ENCODE data around the gene WIPI1. TPM values are rescaled to one million over a fixed set of nuclear protein-coding genes. Genes with fewer than 3 reads are reported as not detected.

WIPI1 gene
- polyA plus RNA-seq, 3 donors from 2014 or later, result 21.1 to 43.4 (median 30.0) TPM

- H3K4me1 Mint-ChIP-seq, result peaks cover 84 to 91% of the 10 kb centered on the region in 2 donors
Measured at GRCh38 chr17:68457539-68458259, 403 bp upstream of the WIPI1 start.

GRCh38 chr17:68456339-68457167 lies 743 bp downstream of the WIPI1 start:
- Mint-ChIP-seq H3K27me3 (ENCODE audit: low read depth in 3 of 3) (peaks cover 6 to 20% (median 9%) of the 10 kb centered on the region in 3 donors), H3K36me3 (peaks cover 2 to 11% (median 10%) of the 10 kb centered on the region in 3 donors), H3K9me3 (no peaks in the 10 kb centered on the region), H3K4me1 (peaks cover 74 to 80% of the 10 kb centered on the region in 2 donors), H3K4me3 (peak overlapping the region; percentile 87 to 93 (median 90)), H3K27ac (peak overlapping the region; percentile 69 to 96 (median 92))
- no peak for DNase-seq

More at GRCh38 chr17:68457539-68458259, 403 bp upstream of the WIPI1 start:
- peak; percentile 99 to 100 (median 99) for DNase-seq
- H3K27ac Mint-ChIP-seq, result peak overlapping the region; percentile 93 to 99 (median 98)
- H3K27me3 Mint-ChIP-seq (ENCODE audit: low read depth in 3 of 3), result peaks cover 6 to 20% (median 9%) of the 10 kb centered on the region in 3 donors
- peaks cover 0 to 8% (median 7%) of the 10 kb centered on the region in 3 donors for H3K36me3 Mint-ChIP-seq
- peak overlapping the region; percentile 88 to 96 (median 89) for H3K4me3 Mint-ChIP-seq
- no peaks in the 10 kb centered on the region for H3K9me3 Mint-ChIP-seq

- peaks cover 68 to 74% of the 10 kb centered on the region in 2 donors for H3K4me1 Mint-ChIP-seq
- peak overlapping the region; percentile 87 to 93 (median 90) for H3K4me3 Mint-ChIP-seq
- peaks cover 6 to 17% (median 9%) of the 10 kb centered on the region in 3 donors for H3K27me3 Mint-ChIP-seq (ENCODE audit: low read depth in 3 of 3)
- H3K36me3 Mint-ChIP-seq, result peaks cover 5 to 14% (median 13%) of the 10 kb centered on the region in 3 donors
- peak overlapping the region; percentile 69 to 96 (median 92) for H3K27ac Mint-ChIP-seq
- peak in 1 of 3 donors; percentile 34 for DNase-seq
- H3K9me3 Mint-ChIP-seq, result no peaks in the 10 kb centered on the region
Measured at GRCh38 chr17:68455901-68456338, 1.4 kb downstream of the WIPI1 start.

- Mint-ChIP-seq H3K4me1 (peaks cover 51 to 56% of the 10 kb centered on the region in 2 donors), H3K36me3 (peaks cover 10 to 26% (median 25%) of the 10 kb centered on the region in 3 donors), H3K27me3 (ENCODE audit: low read depth in 3 of 3) (peaks cover 2 to 17% (median 4%) of the 10 kb centered on the region in 3 donors), H3K9me3 (no peaks in the 10 kb centered on the region), H3K4me3 (peak overlapping the region in 1 of 5 donors; percentile 19), H3K27ac (peak overlapping the region in 2 of 6 donors; percentile 15 to 21)
- no peak for DNase-seq
Measured at GRCh38 chr17:68453991-68454665, 3.2 kb downstream of the WIPI1 start.

GRCh38 chr17:68452724-68453290 lies 4.5 kb downstream of the WIPI1 start:
- Mint-ChIP-seq H3K36me3 (peaks cover 10 to 37% (median 30%) of the 10 kb centered on the region in 3 donors), H3K9me3 (no peaks in the 10 kb centered on the region), H3K27ac (peak overlapping the region in 3 of 6 donors; percentile 8 to 62 (median 51)), H3K4me3 (no peak overlapping the region), H3K4me1 (peaks cover 39 to 43% of the 10 kb centered on the region in 2 donors), H3K27me3 (ENCODE audit: low read depth in 3 of 3) (peaks cover 2 to 10% (median 4%) of the 10 kb centered on the region in 3 donors)
- no peak for DNase-seq

- Mint-ChIP-seq H3K9me3 (no peaks in the 10 kb centered on the region), H3K4me3 (no peak overlapping the region), H3K4me1 (peaks cover 34 to 38% of the 10 kb centered on the region in 2 donors), H3K27ac (no peak overlapping the region), H3K36me3 (peaks cover 13 to 40% (median 33%) of the 10 kb centered on the region in 3 donors), H3K27me3 (ENCODE audit: low read depth in 3 of 3) (peaks cover 0 to 6% (median 3%) of the 10 kb centered on the region in 3 donors)
- DNase-seq, result no peak
Measured at GRCh38 chr17:68451670-68452354, 5.5 kb downstream of the WIPI1 start.

- Mint-ChIP-seq H3K27ac (no peak overlapping the region), H3K36me3 (peaks cover 13 to 45% (median 38%) of the 10 kb centered on the region in 3 donors), H3K27me3 (ENCODE audit: low read depth in 3 of 3) (no peaks in the 10 kb centered on the region), H3K9me3 (no peaks in the 10 kb centered on the region), H3K4me1 (peaks cover 24 to 28% of the 10 kb centered on the region in 2 donors), H3K4me3 (no peak overlapping the region)
- DNase-seq, result no peak
Measured at GRCh38 chr17:68450801-68451200, 6.5 kb downstream of the WIPI1 start.

GRCh38 chr17:68450391-68450790 lies 6.9 kb downstream of the WIPI1 start:
- Mint-ChIP-seq H3K27ac (no peak overlapping the region), H3K4me3 (no peak overlapping the region), H3K4me1 (peaks cover 23 to 24% of the 10 kb centered on the region in 2 donors), H3K27me3 (ENCODE audit: low read depth in 3 of 3) (no peaks in the 10 kb centered on the region), H3K9me3 (no peaks in the 10 kb centered on the region), H3K36me3 (peaks cover 13 to 50% (median 38%) of the 10 kb centered on the region in 3 donors)
- no peak for DNase-seq

- peaks cover 15 to 51% (median 38%) of the 10 kb centered on the region in 3 donors for H3K36me3 Mint-ChIP-seq
- H3K4me1 Mint-ChIP-seq, result peaks cover 12 to 14% of the 10 kb centered on the region in 2 donors
- no peak for DNase-seq
- H3K27me3 Mint-ChIP-seq (ENCODE audit: low read depth in 3 of 3), result peaks cover 0 to 2% (median 0%) of the 10 kb centered on the region in 3 donors
- peak overlapping the region in 1 of 6 donors; percentile 39 for H3K27ac Mint-ChIP-seq
- H3K9me3 Mint-ChIP-seq, result no peaks in the 10 kb centered on the region
- H3K4me3 Mint-ChIP-seq, result no peak overlapping the region
Measured at GRCh38 chr17:68449021-68449739, 8.1 kb downstream of the WIPI1 start.

- peaks cover 3 to 7% of the 10 kb centered on the region in 2 donors for H3K4me1 Mint-ChIP-seq
- H3K9me3 Mint-ChIP-seq, result no peaks in the 10 kb centered on the region
- H3K27ac Mint-ChIP-seq, result peak overlapping the region in 1 of 6 donors; percentile 40
- H3K36me3 Mint-ChIP-seq, result peaks cover 19 to 50% (median 36%) of the 10 kb centered on the region in 3 donors
- no peak for DNase-seq
- no peak overlapping the region for H3K4me3 Mint-ChIP-seq
- peaks cover 0 to 2% (median 0%) of the 10 kb centered on the region in 3 donors for H3K27me3 Mint-ChIP-seq (ENCODE audit: low read depth in 3 of 3)
Measured at GRCh38 chr17:68446626-68447041, 10.7 kb downstream of the WIPI1 start.

- H3K27ac Mint-ChIP-seq, result peak overlapping the region in 1 of 6 donors; percentile 72
- DNase-seq, result no peak
- peaks cover 12 to 16% of the 10 kb centered on the region in 2 donors for H3K4me1 Mint-ChIP-seq
- H3K4me3 Mint-ChIP-seq, result no peak overlapping the region
- H3K27me3 Mint-ChIP-seq (ENCODE audit: low read depth in 3 of 3), result peaks cover 0 to 2% (median 0%) of the 10 kb centered on the region in 3 donors
- H3K36me3 Mint-ChIP-seq, result peaks cover 18 to 50% (median 32%) of the 10 kb centered on the region in 3 donors
- no peaks in the 10 kb centered on the region for H3K9me3 Mint-ChIP-seq
Measured at GRCh38 chr17:68445671-68446070, 11.6 kb downstream of the WIPI1 start.

- peak overlapping the region in 2 of 6 donors; percentile 39 to 40 for H3K27ac Mint-ChIP-seq
- peaks cover 0 to 2% (median 0%) of the 10 kb centered on the region in 3 donors for H3K27me3 Mint-ChIP-seq (ENCODE audit: low read depth in 3 of 3)
- H3K9me3 Mint-ChIP-seq, result no peaks in the 10 kb centered on the region
- peaks cover 24 to 28% of the 10 kb centered on the region in 2 donors for H3K4me1 Mint-ChIP-seq
- peaks cover 13 to 44% (median 22%) of the 10 kb centered on the region in 3 donors for H3K36me3 Mint-ChIP-seq
- no peak for DNase-seq
- no peak overlapping the region for H3K4me3 Mint-ChIP-seq
Measured at GRCh38 chr17:68443972-68444464, 13.3 kb downstream of the WIPI1 start.

All from immature natural killer cell (primary cell).